Stimulated activated CD8-positive, alpha-beta memory T cell treated with anti-CD3 and anti-CD28 coated beads, Interleukin-2, amount 100 ng/mL, for 1 hour (primary cell): ENCODE results near the gene TBC1D14.
A peak's percentile ranks its signal among the peaks of the same experiment; 100 is the strongest.

Experiments
- DNase-seq, 2 donors: peaks; one replicate each; pipeline ENCODE4 v3.0.0-alpha.2; 2020; ENCODE audit warnings: low read depth in 2 of 2

TBC1D14 gene

DNA sequence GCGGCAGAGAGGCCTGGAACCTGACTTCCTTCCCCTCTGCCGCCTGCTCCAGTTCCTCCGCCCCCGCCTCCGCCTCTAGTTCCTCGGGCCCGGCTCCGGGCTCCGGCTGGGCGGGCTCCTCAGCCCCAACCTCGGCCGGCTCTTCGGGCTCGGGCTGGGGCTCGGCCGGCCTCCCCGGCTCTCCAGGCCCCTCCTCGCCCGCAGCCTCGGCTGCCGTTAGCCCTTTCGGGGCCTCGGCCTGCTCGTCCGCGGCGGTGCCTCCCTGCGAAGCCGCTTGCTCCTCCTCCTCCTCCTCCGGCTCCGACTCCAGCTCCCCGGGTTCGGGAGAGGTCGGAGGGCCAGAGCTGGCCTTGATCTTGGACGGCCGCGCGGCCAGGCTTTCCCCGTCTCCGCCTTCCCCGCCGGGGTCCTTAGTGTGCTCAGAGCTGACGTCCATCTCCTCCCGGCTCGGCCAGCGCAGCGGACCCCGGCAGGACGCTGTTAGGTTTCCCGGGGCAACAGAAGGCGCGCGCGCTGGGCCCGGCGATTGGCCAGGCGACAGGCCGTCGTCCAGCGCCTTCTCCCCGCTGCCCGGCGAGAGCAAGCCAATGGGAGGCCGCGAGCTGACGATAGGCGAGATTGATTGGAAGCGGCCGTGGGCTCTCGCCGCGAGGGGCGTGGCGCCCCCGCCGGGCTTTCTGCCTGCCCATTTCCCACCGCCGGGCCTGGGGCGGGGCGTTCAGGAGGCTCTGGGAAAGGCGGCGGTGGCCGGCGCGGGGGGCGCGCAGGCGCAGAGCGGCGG is 133.1 kb downstream of the TBC1D14 start:
- DNase-seq = peak; percentile 84

DNA sequence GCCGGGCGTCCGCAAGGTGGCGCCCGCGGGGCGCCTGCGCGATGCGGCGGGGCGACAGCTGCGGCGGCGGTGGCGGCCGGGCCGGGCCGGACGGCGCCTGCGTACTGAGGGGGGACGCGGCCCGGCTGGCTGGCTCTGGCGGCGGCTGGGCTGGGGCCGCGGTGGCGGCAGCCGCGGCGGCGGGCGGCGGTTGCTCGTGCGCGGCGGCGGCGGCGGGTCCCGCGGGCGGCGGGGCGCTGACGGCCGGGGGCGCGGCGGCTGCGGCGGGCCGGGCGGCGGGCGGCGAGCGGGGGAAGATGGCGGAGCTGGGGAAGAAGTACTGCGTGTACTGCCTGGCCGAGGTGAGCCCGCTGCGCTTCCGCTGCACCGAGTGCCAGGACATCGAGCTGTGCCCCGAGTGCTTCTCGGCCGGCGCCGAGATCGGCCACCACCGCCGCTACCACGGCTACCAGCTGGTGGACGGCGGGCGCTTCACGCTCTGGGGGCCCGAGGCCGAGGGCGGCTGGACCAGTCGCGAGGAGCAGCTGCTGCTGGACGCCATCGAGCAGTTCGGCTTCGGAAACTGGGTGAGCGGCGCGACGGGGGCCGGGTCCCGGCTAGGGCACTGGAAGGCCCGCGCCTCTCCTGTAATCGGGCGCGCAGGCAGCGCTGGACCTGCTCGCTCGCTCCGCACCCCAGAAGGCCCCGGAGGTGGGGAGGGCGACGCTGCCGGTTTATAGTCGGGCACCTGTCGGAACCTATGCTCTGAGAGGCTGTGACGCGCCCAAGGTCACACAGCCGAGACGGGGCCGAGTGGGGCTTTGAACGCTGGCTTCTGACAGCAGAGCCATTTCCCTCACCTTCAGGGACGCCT is 133.9 kb downstream of the TBC1D14 start, which contains the start of gene TADA2B:
Gene TADA2B (plus strand): TSS at position 89 of the 853 bp plus-strand sequence. CDS start 208 bp downstream, at position 297.
- peak in 1 of 2 donors; percentile 28 for DNase-seq

DNA sequence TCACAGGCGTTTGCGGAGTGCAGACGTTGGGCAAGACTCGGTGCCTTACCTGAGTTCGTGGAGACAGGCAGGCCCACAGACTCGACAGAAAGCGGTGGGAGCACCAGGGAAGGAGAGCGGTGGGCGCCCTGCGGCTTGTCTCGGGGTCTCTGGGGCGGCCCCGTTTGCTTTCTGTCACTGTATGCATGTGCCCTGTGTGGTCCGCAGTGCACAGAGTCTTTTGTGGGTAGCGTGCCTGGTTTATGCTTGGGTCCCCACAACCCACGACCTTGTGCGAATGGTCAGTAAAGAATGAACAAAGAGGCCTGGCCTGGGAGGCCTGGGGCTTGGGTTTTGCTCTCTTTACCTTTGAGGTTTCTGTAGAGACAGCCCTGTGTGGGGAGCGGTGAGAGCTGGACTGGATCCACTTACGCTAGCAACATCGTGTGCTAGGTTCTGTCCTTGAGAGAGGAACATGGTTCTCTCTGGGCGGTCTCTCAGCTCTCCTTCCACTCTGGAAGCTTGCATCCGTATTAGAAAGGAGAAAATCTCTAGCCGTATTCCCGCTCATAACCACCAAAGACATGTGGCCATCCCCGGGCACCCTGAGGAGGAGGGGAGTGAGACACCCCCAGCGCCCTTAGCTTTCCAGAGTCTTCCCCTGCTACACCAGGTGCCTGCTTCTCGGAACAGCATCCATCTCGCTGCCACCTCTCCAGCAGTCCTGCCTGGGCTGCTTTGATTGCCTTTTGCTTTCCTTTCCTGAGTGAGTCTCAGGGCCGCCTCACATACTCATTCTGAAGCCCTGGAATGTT is 134.7 kb downstream of the TBC1D14 start:
- no peak for DNase-seq

DNA sequence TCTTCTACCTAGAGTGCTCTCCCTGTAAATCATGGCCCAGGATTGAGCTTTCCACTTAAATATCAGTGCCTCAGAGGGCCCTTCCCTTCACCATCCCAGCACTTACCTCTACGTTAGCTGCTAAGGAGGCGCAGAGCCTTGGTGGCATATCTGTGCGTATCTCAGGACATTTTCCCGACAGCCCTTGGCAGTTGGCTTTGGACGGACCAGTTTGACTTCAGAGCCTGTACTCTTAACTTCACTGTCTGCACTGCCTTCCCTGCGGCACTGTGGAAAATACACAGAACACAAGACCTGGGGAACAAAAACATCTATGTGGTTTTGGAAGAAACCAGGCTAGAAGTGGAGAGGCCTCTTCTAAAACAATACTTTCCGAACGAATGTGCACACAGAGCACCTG is 135.9 kb downstream of the TBC1D14 start:
- DNase-seq = no peak

DNA sequence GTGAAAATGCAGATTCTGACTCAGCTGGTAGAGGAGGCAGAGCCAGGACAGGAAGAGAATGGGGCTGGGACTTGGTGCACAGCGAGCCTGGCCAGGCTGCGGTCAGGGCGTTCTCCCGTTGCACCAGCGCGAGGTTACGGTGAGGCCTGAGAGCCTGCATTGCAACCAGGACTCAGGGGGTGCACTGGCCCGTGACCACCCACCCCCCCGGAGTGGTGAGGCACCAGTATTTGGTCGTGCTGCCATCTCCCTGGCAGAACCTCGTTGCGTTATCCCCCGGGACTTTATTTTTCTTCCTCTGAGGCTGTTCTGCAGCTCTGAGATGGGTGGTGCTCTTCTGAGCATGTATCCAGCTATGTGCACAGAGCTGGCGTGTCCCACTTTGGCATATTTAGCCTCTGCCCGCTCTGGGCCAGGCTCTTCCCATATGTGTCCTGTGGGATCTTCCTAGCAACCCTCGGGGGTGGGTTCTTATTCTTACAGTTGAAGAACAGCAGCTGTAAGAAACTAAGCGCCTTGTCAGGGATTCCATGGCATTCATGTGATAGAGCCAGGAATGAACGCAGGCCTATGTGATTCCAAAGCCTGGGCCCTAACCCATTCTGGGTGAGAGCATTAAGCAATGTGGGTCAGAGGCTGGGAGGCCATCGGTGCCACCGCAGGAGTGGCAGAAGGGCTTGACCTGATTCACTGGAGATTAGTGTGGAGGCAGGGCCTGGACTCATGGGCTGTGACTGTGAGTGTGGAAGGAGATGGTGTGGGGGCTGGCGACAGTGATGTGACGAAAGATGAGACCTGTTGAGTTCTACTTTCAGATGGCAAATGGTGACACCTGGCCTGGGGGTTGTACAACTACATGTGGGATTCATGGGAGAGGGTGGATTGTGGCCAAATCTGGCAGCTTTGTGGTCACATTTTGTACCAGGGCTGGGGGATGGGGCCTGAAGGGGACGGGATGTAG is 136.6 kb downstream of the TBC1D14 start:
- DNase-seq = no peak

DNA sequence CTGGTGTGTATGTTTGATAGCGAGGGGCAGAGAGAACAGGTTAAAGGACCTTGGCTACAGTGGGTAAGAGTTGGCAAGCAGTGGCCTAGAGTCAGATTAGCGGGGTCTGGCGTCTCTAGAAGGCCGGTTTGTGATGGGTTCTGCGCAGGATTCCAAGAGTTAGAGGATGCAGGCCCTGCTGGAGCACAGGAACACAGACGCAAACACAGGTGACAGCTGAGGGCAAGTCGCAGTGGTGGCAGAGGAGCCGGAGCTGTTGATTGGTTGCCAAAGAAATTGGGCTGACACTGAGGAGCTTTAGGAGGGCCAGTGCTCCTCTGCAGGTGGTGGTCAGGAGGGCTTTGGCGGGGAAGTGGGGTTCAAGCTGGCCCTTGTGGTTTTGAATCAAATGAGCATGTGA is 137.3 kb downstream of the TBC1D14 start:
- no peak for DNase-seq

DNA sequence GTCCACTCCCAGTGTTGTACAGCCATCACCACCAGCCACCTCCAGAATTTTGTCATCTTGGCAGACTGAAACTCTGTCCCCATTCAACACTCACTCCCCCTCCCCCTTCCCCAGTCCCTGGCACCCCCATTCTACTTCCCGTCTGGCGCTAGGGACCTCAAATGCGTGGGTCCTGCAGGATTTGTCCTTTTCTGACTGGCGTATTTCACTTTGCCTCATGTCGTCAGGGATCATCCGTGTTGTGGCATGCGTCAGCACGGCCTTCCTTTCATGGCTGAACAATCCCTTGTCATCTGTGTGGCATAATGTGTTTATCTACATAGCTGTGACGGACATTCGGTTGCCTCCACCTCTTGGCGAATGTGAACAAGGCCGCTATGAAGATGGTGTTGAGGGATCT is 139.0 kb downstream of the TBC1D14 start:
- DNase-seq = no peak

DNA sequence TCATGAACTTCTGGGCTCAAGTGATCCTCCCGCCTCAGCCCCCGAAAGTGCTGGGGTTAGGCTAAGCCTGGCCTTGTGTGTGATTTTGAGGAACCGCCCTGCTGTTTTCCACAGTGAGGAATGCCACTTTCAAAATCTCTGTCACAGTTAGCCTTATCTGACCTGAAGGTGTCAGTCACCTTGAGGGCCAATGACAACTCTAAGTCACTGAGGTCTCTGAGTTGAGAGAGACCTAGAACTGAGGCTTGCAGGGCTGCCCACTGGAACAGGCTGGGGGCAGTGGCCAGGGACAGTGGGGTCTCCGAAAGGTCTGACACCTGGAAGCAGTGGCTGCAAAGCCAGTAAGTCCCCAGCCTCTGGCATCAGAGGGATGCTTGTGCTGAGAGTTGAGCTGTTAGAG is 139.7 kb downstream of the TBC1D14 start:
- DNase-seq = no peak

DNA sequence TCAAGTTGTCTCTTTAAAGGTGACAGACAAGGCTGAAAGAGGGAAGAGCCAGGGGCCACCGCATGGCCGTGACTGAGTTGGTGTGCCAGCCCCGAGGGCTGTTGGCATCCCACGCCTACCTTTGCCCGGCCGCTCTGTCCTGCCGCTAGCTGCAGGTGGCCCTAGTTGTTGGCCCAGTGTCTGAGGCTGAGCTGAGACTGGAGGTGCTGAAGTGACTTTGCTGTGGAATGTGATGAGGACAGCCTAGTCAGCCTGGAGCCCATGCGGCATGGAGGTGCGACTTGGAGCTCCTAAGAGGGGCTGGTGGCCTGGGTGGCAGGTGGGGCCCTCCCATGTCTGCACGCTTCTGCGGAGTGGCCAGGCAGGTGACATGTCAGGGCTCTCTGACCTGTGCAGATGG is 140.1 kb downstream of the TBC1D14 start:
- no peak for DNase-seq

DNA sequence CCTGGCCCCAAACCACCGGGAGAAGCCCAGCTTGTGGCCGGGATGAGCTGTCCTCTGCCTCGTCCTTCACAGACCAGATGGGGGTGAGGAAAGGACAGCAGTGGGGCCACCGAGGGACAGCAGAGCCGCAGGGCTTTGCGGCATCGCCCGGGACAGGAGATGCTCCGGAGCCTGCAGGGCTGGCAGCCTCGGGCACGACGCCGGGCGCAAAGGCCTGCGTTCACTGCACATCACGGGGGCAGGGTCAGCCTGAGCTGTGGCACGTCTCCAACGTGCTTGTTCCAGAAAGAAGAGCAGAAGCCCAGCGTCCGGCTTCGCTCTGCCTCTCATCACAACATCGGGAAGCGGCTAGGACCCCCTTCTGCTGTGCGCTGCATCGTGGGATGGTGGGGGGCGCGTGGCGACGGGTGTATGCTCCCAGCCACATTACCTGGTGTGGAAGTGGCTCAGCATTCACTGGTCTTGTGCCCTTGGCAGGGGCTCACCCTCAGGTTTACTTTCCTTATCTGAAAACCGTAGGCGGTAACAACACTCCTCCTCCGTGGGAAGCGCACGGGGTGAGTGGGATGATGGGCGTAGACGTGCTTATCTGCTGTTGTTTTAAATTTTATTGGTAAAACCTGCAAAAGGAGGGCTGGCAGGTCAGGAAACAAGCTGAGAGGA is 141.0 kb downstream of the TBC1D14 start:
- no peak for DNase-seq

DNA sequence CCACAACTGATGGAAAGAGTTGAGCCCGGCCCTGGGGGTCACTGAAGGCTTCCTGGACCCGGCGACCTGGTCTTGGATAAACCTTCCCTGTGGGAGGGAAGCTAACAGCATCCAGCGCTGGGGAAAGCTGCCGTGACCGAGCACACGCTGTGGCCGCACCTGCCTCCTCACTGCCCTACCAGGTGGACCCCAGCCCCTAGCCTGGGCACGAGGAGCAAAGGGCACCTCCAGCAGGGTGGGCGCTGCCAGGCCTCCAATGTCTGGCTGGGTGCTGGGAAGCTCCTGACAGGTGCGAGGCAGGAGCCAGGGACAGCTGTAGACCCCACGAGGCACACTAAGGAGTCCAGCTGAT is 141.5 kb downstream of the TBC1D14 start:
- no peak for DNase-seq

DNA sequence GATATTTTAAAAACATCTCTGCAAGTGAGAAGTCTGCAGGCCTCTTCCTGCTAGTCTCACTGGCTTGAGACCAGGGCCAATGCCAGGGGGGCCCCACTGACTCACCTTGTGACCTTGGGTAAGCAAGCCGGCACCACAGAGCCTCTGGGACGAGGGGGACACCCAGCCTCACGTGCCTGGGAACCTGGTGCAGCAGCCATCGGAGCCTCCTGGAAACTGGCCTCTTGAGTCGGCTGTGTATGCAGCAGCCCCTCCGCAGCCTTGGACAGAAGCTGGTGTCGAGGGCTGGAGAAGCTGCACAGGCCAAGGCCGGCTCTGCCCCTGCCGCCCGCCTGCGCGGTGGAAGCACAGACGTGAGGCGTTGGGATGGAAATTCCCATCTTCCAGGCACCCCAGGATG is 142.3 kb downstream of the TBC1D14 start:
- no peak for DNase-seq

DNA sequence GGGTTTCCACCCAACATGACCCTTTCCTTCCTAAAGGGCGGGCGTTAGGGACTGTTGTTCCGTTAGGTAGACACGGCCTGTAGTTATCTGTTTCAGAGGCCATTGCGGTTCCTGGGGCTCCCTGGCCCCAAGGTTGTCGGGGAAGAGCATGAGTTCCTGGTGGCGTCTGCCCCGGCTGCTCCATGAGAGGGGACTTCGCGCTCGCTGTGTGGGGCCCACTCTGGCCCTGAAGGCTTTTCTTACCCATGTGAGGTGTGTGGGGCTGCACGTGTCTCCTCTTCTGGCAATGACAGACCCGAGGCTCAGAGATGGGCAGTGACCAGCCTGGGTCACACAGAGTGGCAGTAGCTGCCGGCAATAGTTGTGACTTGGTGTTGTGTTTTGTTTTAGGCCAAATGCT is 142.7 kb downstream of the TBC1D14 start:
- DNase-seq = no peak

DNA sequence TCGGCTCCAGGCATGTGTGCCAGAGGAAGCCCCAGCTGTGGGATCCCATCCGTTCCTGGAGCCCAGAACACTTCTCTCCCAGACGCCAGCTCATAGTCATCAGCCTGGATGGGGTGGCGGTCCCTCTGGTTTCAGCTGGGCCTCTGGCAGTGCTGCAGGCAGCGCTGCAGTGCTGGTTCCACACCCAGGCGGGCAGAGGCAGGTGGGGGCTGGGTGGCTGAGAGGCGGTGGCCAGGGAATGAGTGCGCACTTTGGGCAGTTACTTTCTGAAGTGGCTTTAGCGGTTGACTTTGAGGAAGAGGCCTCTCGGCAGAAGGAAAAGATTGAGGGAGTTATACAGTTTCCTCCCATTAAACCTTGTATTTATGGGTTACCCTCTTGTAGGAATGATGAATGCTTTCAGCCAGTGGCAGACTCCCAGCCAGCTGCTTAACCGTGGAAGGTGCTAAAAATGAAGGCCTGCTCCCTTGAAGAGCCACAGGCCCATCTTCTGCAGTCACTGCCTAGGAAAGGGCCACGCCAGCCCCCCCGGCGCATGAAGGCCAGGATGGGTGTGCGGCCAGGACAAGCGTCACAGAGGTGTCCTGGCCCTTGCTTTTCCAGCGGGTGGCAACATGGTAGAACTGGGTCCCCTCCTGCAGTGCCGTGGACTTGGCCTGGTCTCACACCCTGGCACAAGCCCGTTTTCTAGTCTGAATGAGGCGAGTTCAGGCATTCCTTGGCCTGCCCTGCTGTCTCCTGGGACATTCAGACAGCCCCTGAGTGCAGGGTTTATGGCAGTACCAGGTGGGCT is 143.5 kb downstream of the TBC1D14 start:
- no peak for DNase-seq

DNA sequence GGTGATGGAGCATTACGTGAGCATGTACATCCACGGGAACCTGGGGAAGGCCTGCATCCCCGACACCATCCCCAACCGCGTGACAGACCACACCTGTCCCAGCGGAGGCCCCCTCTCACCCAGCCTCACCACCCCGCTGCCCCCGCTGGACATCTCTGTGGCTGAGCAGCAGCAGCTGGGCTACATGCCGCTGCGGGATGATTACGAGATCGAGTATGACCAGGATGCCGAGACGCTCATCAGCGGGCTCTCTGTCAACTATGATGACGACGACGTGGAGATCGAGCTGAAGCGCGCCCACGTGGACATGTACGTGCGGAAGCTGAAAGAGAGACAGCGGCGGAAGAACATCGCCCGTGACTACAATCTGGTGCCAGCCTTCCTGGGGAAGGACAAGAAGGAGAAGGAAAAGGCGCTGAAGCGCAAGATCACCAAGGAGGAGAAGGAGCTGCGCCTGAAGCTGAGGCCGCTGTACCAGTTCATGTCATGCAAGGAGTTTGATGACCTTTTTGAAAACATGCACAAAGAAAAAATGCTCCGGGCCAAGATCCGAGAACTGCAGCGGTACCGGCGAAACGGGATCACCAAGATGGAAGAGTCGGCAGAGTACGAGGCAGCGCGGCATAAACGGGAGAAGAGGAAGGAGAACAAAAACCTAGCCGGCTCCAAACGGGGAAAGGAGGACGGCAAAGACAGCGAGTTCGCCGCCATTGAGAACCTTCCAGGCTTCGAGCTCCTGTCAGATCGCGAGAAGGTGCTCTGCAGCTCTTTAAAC is 144.7 kb downstream of the TBC1D14 start:
- DNase-seq = no peak

DNA sequence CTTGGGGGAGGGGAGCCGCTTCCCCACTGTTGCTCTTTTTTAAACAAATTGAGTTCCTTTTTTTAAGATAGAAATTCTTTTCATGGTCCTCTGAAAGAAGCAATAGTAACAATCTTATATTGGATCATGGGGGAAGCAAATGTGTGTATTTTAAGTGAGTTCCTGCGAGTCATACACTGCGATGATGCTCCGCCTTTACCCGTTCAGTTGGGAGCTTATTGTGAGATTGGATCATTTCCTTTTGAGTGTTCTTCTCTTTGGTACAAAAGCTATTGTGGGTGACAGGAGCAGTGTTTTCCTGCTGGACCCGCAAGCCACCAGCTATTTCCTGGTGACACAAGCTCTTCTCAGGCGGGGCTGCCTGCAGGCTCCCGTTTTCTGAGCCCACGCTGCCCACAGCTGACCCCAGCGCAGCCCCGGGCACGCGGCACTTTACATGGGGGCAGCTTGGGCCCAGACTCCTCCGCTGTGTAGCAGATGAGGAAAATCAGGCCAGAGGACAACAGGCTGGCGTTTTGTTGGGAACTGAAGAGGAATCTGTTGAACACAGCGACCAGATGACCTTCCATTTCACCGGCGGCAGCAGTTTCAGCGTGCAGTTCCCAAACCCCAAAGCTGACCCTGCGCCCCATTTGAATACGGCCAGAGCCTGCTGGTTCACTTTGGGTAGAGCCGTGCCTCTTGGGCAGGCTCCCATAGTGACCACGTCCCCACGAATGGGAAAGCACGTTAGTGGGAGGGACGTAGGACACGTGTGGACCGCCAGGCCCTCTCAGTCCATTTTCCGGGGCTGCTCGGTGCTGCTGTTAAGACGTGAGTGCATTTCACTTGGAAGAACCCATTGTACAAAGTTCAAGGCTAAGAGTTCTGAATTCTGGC is 145.7 kb downstream of the TBC1D14 start:
- DNase-seq = no peak

DNA sequence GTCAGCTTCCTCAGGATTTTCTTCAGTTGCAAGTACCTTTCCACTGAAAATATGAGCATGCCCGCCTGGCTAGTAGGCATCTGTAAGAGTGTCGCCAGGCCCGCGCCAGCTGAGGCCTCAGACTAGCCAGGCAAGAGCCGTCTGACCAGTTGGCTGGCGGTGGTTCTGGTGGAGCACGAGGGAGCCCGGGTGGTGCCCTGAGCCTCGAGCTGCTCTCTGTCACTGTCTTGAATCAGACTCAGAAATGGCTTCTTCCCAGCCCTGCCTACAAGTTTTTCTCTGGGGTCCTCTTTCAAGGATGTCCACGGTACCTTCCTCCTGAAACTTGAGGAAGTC is 146.3 kb downstream of the TBC1D14 start:
- no peak for DNase-seq

DNA sequence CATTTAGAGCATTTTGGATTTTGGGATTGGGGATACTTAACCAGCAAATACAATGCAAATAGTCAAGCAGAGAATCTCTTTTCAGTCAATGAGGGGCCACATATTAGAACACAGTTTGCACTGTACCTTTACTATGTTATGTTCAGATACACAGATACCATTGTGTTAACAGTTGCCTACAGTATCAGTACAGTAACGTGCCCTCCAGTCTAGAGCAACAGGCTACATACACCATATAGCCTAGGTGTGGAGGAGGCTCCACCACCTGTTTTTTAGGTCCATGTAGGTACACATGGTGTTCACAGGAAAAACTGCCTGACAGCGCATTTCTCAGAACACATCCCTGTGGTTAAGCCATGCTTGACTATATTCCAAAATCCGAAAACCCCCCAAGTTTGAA is 149.2 kb downstream of the TBC1D14 start:
- DNase-seq = no peak
